HG03280 (cell line): ENCODE results near the gene TES.
"Not testable (repeated sequence)": the region's sequence is repeated elsewhere in the genome, so short reads cannot be mapped to it uniquely, and the experiment has no call there.

Experiments used
- ATAC-seq: cut with Tn5 transposase; IDR thresholded peaks from one replicate; pipeline ENCODE4 v1.9.1; 2021; ENCODE audit warnings: mild to moderate bottlenecking, moderate library complexity; ENCODE audit not compliant: unreplicated experiment

Gene TES

DNA sequence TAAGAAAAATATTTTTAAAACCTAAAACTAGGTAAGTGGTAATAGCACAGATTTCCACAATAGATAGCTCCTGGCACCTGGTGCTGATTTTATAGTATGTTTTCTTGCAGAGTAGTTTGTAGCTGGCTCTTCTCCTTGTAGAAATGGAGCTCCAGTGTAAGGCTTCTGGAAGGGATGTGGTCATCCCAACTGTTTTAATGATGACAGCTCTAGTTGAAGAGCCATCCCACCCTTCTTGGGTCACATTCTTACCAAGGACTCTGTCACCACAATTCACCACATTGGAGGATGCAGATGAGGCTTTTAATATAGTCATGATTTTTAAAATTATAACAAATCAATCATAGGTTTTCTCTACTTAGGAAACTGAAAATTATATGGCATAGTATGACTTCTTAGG is 31.0 kb downstream of the TES start:
- ATAC-seq, result no peak

DNA sequence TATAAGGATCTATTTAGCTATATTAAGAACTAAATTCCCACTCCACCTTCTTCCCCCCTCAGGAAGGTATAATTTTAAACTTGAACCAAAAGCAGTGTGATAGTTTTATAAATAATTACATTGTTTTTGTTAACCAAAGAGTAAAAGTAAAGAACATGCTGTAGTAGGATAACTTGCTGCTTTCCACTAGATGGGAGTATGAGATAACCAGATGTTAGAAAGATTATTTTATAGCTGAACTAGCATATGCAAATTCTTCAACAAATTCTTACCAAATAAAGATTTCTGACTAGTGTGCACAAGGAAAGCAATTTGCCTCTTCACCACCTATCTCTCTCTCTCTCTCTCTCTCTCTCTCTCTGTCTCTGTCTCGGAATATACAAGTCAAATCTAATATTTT is 31.8 kb downstream of the TES start:
- no peak for ATAC-seq

- ATAC-seq, result no peak
Measured at GRCh38 chr7:116242759-116243158, 32.4 kb downstream of the TES start.

DNA sequence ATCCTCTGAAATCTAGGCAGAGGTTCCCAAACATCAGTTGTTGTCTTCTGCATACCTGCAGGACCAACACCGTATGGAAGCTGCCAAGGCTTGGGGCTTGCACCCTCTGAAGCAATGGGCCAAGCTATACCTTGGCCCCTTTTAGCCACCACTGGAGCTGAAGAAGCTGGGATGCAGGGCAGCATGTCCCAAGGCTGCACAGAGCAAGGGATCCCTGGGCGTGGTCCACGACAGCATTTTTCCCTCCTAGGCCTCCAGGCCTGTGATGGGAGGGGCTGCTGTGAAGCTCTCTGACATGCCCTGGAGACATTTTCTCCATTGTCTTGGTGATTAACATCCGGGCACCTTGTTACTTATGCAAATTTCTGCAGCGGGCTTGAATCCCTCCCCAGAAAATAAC is 34.5 kb downstream of the TES start:
- not testable (repeated sequence) for ATAC-seq

- ATAC-seq, result no peak
Measured at GRCh38 chr7:116246357-116246756, 36.0 kb downstream of the TES start.

GRCh38 chr7:116249969-116250553 is 39.7 kb downstream of the TES start:
- ATAC-seq, result peak; percentile 67

DNA sequence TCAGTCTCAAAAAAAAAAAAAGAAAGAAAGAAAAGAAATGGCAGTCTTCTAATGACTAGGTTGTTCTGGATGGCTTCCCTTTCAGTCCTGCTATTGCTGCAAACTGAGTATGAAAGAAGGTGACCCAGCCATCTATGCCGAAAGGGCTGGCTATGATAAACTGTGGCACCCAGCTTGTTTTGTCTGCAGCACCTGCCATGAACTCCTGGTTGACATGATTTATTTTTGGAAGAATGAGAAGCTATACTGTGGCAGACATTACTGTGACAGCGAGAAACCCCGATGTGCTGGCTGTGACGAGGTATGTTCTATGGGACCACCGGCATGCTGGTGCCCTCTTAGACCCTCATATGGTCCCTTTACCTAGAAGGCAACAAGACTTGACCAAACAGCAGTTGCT is 41.3 kb downstream of the TES start:
- no peak for ATAC-seq

DNA sequence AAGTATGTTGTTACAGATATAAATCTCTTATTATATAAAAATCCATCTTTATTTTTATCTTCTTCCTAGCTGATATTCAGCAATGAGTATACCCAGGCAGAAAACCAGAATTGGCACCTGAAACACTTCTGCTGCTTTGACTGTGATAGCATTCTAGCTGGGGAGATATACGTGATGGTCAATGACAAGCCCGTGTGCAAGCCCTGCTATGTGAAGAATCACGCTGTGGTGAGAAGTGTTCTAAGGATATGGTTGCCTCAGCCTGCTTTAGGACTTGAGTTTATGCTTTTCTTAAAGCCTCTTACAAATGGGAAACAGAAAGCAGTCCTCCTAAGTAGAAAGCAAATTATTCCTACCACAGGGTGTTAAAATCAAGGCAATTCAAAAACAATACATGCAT is 41.9 kb downstream of the TES start:
- no peak for ATAC-seq

GRCh38 chr7:116257156-116257555 is 46.8 kb downstream of the TES start:
- ATAC-seq, result no peak

GRCh38 chr7:116258734-116259133 is 48.4 kb downstream of the TES start:
- ATAC-seq, result peak; percentile 61

GRCh38 chr7:116259156-116259870 is 49.0 kb downstream of the TES start:
- no peak for ATAC-seq

DNA sequence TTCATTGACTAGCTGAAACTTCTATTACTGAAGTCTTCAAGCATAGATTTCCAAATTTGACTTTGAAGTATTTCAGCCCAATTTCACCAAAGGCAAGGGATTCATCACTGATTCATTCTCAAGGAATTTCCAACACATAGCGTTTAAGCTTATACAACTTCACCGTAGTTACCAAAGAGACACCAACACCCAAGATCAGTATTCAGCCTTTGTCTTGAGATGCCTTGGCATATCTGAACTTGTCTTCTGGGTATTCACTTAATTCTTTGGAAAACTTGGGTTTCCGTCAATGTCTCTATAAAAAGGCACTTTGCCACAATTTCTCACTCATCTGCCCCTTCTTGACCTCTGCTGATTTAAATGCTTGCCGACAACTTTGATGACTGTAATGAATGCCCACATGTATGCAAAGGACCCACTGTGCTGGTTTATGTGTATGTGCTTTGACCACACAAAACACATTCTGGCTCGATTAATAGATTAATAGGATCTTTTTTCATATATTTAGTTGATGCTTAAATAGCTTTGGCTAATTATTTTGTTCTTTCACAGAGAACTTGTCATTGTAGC is 49.6 kb downstream of the TES start:
- no peak for ATAC-seq

DNA sequence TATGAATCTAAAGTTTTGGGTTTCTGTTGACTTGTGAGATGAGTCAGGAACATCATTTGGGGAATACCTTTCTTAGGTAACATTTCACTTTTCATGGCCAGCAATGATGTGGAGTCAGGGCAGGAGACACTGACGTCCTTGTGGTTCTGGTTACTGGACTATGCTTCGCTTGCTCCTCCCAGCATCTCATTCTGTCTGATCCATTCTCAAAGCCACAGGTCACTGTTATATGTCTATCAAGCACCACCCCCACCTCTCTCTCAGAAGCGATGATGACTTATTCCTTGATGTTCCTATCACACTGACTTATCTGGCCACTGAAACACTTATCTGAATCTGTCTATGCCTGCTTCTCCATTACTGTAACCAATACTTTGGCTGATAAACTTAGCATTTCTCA is 51.6 kb downstream of the TES start:
- ATAC-seq, result no peak

DNA sequence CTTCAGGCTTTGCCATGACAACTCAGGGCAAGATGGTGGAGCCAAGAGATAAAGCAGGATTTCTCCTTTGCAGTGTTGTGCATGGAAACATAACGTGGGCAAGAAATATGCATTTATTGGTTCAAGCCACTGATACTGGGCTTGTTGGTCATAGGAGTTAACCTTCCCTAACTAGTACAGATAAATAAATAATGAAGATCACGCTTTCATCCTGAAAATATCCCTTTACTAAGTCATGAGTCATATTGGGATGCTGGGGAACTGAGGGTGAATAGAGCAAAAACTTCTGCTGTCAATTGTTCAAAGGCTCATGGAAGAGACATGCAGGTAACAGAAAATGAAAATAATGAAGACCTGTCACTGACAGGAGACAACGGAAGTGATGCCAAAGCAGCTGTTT is 55.5 kb downstream of the TES start:
- no peak for ATAC-seq

DNA sequence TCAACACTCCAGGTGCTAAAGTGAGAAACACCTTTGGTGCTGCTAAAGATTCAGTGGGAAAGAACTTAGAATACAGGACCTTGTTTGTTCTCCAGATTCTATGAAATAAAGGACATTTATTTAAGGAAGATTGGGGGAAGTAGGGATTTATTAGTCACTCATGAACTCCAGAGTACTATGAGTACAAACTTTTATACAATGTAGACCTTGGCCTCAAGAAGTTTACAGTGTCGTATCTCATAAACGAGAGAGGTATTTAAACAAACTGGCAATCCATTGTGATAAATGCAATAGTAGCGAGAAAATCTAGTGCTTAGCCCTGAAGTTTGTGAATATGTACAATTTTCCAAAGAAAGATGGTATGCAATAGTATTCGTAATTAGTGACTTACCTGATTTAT is 59.1 kb downstream of the TES start:
- no peak for ATAC-seq

DNA sequence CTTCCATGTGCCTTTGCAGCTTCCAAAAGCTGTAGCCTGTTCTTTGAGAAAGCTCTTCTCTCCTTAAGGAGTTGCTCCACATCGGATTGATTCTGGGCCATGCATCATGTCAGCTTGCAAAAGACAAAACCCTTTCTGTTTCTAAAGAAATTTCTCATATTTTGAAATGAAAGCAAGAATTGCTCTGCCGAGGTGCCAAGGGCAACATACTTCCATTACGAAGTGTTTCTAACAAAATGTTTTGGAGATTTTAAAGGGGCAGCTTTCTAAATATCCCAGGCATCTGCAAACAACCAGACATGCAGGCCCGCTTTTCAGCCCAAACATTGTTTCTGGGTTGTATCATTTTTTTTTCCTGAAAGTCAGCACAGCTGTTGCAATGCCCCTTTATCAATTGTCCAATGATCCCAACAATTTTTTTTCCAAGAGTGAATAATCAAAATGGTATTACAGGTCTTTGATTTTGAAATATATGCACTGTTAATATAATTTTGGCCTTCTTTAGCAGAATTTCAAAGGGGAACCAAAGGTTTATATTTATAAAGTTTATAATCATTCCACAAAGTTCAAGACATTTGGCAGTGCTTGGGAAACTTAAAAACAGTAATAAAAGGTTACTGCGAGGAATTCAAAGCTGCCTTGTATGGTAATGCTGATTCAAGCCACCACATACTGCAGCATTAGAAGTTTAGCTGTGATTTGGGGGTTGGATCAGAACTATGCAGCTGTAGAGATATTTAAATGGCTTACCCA is 61.0 kb downstream of the TES start:
- ATAC-seq, result no peak

DNA sequence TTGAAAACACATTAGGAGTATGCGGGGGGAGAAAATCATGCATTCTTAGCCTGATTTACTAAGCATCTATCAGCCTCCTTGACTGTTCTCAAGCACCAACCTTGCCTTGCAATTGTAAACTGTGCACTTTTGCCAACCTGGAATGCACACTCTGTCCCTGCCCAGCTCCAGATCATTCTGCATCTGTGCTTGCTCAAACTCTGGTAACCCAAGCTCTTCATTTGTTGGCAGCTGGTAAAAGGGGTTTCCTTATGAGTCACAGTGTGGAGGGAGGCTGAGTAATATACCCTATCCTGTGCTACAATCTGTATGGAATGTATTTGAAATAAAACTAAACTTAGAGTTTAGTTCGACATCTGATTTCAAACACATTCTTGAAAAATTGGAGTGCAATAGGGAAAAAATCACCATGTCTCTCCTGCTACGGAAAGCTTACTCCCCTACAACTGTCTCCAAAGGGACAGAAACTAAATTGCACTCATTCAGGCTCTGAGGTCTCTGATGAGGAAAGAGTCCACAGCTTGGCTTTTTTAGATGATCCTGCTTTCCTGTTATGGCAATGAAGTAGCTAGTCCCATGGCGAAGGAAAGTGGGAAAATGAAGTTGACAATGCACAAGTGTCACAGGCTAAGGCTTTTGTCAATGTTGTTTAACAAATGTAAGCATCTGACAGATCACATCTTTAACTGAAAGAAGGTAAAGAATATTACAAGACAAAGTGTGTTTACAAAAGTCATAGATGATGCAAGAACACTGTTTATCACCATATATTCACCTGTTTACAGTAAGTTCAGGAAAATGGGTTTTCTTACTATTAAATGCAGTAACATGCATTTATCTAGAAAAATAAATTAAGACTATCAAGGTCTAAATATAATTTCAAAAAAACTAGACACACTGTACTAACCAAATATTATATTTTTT is 61.9 kb downstream of the TES start:
- ATAC-seq, result no peak

GRCh38 chr7:116273283-116273917 is 63.1 kb downstream of the TES start:
- no peak for ATAC-seq

GRCh38 chr7:116273918-116274301 is 63.6 kb downstream of the TES start:
- no peak for ATAC-seq

- ATAC-seq, result no peak
Measured at GRCh38 chr7:116277070-116277469, 66.7 kb downstream of the TES start.
